OCI-LY3 (cell line): Measurements from ENCODE around the gene ST6GAL2.

Experiments used
- H2AFZ ChIP-seq: fragments of 200-600, 300-600 bp; shearing (Covaris generic); 2 replicates; pipeline ENCODE4 v1.6.0; 2014; ENCODE audit warnings: antibody characterized with exemption, low read depth, low read length
- H3K27ac ChIP-seq: fragments of 200-600, 300-600 bp; sonication (generic); 2 replicates; pipeline ENCODE4 v1.5.1; 2014; ENCODE audit warnings: mild to moderate bottlenecking, low read length, moderate library complexity, mixed read lengths
- H3K27me3 ChIP-seq: fragments of 200-600, 300-600 bp; sonication (generic); 2 replicates; pipeline ENCODE4 v1.6.1; 2014; ENCODE audit warnings: low read depth, low read length, mixed read lengths
- H3K36me3 ChIP-seq: fragments of 200-600, 300-600 bp; sonication (generic); replicated peaks from 2 replicates; pipeline ENCODE3; 2014; ENCODE audit warnings: low read depth, low read length, mixed read lengths
- H3K4me1 ChIP-seq: fragments of 300-600, 200-600 bp; sonication (generic); 2 replicates; pipeline ENCODE4 v1.6.1; 2014; ENCODE audit warnings: low read length, mixed read lengths
- H3K4me2 ChIP-seq: fragments of 200-600, 300-600 bp; sonication (generic); 2 replicates; pipeline ENCODE4 v1.6.1; 2014; ENCODE audit warnings: low read length, mixed read lengths
- H3K4me3 ChIP-seq: fragments of 300-600, 200-600 bp; sonication (generic); 2 replicates; pipeline ENCODE4 v1.5.1; 2014; ENCODE audit warnings: antibody characterized with exemption, mild to moderate bottlenecking, low read length, moderate library complexity
- H3K79me2 ChIP-seq: fragments of 300-600, 200-600 bp; shearing (Covaris generic); 2 replicates; pipeline ENCODE4 v1.6.1; 2014; ENCODE audit warnings: mild to moderate bottlenecking, low read length, mixed read lengths
- H3K9ac ChIP-seq: fragments of 300-600, 200-600 bp; shearing (Covaris generic); 2 replicates; pipeline ENCODE4 v1.6.0; 2014; ENCODE audit warnings: mild to moderate bottlenecking, low read length, moderate library complexity
- H3K9me3 ChIP-seq: fragments of 200-600, 300-600 bp; shearing (Covaris generic); 2 replicates; pipeline ENCODE4 v1.6.1; 2014; ENCODE audit warnings: low read length, mixed read lengths; ENCODE audit not compliant: insufficient read depth
- H4K20me1 ChIP-seq: fragments of 200-600, 300-600 bp; sonication (generic); 2 replicates; pipeline ENCODE4 v1.6.1; 2016; ENCODE audit warnings: low read length, mixed read lengths; ENCODE audit not compliant: insufficient read depth
- EZH2phosphoT487 ChIP-seq: fragments of 200-600 bp; shearing (Covaris generic); IDR thresholded peaks from 2 replicates; pipeline ENCODE4 v1.6.1; 2018; ENCODE audit warnings: antibody characterized with exemption, mixed run types, low read depth
- TF ChIP-seq, protein P1 (sequence below): fragments of 200-600, 300-600 bp; sonication (generic); IDR thresholded peaks from 2 replicates; pipeline ENCODE4 v1.5.1; 2014; ENCODE audit warnings: antibody characterized with exemption, low read length, low read depth

ST6GAL2 gene

DNA sequence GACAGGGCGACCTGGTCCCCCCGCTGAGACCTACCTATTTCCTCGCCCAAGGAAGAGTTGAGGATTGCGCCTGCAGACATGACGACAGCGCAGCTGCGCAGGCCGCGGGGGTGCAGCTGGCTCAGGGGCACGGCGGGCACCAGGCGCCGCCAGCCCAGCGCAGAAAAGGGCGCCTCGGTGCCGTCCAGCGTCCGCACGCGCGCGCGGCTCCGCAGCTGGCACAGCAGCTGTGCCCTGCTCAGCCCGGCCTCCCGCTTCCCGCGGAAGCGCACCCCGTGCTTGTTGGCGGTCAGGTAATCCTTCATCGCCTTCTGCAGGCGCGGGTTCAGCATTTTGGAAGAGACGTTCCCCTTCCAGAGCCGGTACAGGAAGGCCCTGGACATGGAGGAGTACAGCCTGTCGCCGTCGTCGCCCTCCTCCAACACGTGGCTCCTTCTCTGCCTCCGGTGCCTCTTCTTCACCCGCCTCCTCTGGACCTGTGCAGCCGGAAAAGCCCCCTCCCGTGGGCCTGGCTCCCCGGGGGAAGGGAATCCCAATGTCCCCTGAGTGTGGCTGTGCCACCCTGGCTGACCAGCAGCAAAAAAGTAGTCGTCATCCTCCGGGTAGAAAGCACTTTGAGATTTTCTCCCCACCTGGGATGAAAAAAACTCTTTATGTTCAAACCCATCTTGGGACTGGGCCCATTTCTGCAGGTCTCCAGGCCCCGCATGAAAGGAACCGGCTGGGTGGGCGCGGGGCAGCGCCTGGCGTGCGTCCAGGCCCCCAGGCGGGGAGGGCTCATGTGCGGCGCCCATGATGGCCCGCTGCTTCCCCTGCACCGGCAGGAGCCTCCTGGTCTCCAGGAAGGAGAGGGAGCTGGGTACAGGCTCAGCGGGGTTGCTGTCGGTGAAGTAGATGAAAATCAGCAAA, 42.7 kb downstream of the ST6GAL2 start:
- no peak overlapping the region for H3K4me2 ChIP-seq
- no peaks in the 10 kb centered on the region for H4K20me1 ChIP-seq
- no peaks in the 10 kb centered on the region for H3K9me3 ChIP-seq
- no peaks in the 10 kb centered on the region for H3K4me1 ChIP-seq
- no peaks in the 10 kb centered on the region for H3K27me3 ChIP-seq
- H2AFZ ChIP-seq, result no peak overlapping the region
- H3K36me3 ChIP-seq, result no peaks in the 10 kb centered on the region
- no peak for TF ChIP-seq EZH2phosphoT487
- TF ChIP-seq, protein P1, sequence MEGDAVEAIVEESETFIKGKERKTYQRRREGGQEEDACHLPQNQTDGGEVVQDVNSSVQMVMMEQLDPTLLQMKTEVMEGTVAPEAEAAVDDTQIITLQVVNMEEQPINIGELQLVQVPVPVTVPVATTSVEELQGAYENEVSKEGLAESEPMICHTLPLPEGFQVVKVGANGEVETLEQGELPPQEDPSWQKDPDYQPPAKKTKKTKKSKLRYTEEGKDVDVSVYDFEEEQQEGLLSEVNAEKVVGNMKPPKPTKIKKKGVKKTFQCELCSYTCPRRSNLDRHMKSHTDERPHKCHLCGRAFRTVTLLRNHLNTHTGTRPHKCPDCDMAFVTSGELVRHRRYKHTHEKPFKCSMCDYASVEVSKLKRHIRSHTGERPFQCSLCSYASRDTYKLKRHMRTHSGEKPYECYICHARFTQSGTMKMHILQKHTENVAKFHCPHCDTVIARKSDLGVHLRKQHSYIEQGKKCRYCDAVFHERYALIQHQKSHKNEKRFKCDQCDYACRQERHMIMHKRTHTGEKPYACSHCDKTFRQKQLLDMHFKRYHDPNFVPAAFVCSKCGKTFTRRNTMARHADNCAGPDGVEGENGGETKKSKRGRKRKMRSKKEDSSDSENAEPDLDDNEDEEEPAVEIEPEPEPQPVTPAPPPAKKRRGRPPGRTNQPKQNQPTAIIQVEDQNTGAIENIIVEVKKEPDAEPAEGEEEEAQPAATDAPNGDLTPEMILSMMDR, result no peak
- no peak overlapping the region for H3K27ac ChIP-seq
- no peak overlapping the region for H3K4me3 ChIP-seq
- H3K9ac ChIP-seq, result no peak overlapping the region
- H3K79me2 ChIP-seq, result no peaks in the 10 kb centered on the region

DNA sequence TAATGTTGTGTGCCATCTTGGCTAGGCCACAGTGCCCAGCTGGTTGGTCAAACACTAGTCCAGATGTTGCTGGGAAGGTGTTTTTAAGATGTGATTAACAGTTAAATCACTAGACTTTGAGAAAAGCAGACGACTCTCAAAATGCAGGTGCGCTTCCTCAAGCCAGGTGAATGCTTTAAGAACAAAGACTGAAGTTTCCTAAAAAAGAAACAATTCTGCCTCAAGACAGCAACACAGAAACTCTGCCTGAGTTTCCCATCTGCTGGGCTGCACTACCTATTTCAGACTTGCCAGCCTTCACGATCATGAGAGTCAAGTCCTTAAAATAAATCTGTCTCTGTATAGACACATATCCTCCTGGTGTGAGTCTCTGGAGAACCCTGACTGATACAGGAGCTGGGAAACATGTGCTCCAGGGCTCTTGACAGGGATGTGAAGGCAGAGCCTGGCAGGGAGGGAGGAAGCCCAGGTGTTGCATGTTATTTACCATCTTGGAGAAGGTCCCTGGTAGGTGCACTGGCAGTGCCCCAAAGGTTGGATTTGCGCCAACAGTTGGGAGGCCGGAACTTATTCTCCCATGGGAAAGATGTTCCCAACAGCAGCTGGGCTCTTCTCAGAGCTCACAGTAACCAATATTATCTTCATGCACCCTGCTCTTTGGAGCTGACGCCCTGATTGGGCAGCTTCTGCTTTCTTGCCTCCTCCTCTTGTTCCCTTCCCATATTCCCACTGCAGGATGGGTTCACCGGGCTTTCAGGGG, 43.9 kb downstream of the ST6GAL2 start:
- Histone ChIP-seq H3K36me3 (no peaks in the 10 kb centered on the region), H2AFZ (no peak overlapping the region), H3K9me3 (no peaks in the 10 kb centered on the region), H3K9ac (no peak overlapping the region), H3K79me2 (no peaks in the 10 kb centered on the region), H3K27ac (no peak overlapping the region), H3K4me2 (no peak overlapping the region), H3K4me1 (no peaks in the 10 kb centered on the region), H3K4me3 (no peak overlapping the region), H4K20me1 (no peaks in the 10 kb centered on the region), H3K27me3 (no peaks in the 10 kb centered on the region)
- TF ChIP-seq EZH2phosphoT487, result no peak
- TF ChIP-seq, protein P1, result no peak

- no peak overlapping the region for H3K9ac ChIP-seq
- H3K27me3 ChIP-seq, result no peaks in the 10 kb centered on the region
- no peak overlapping the region for H2AFZ ChIP-seq
- H4K20me1 ChIP-seq, result no peaks in the 10 kb centered on the region
- no peak overlapping the region for H3K4me2 ChIP-seq
- TF ChIP-seq EZH2phosphoT487, result no peak
- TF ChIP-seq, protein P1, result no peak
- H3K4me3 ChIP-seq, result no peak overlapping the region
- H3K36me3 ChIP-seq, result no peaks in the 10 kb centered on the region
- H3K4me1 ChIP-seq, result no peaks in the 10 kb centered on the region
- H3K9me3 ChIP-seq, result no peaks in the 10 kb centered on the region
- H3K79me2 ChIP-seq, result no peaks in the 10 kb centered on the region
- no peak overlapping the region for H3K27ac ChIP-seq
Observed at GRCh38 chr2:106840818-106841217, 45.1 kb downstream of the ST6GAL2 start.

GRCh38 chr2:106839849-106840595, 45.9 kb downstream of the ST6GAL2 start:
- H3K4me1 ChIP-seq, result no peaks in the 10 kb centered on the region
- H3K79me2 ChIP-seq, result no peaks in the 10 kb centered on the region
- no peak overlapping the region for H3K9ac ChIP-seq
- H2AFZ ChIP-seq, result no peak overlapping the region
- no peaks in the 10 kb centered on the region for H3K9me3 ChIP-seq
- no peak for TF ChIP-seq EZH2phosphoT487
- TF ChIP-seq, protein P1, result no peak; the same call in 1 of the 2 replicates
- no peaks in the 10 kb centered on the region for H3K36me3 ChIP-seq
- peaks cover 4% of the 10 kb centered on the region; the same call in 1 of the 2 replicates for H3K27me3 ChIP-seq
- H3K4me3 ChIP-seq, result no peak overlapping the region
- no peak overlapping the region for H3K27ac ChIP-seq
- no peak overlapping the region for H3K4me2 ChIP-seq
- H4K20me1 ChIP-seq, result no peaks in the 10 kb centered on the region
